HT1080 (cell line): ENCODE data around the gene MPST. TPM values are rescaled to one million over a fixed set of nuclear protein-coding genes. Genes with fewer than 3 reads are reported as not detected.
A peak's percentile ranks its signal among the peaks of the same experiment; 100 is the strongest.
"Not testable (repeated sequence)": the region's sequence is repeated elsewhere in the genome, so short reads cannot be mapped to it uniquely, and the experiment has no call there.

Source experiments
- DNase-seq: peaks from one replicate; pipeline ENCODE4 v3.0.0-alpha.2; 2015; ENCODE audit warnings: low read depth
- polyA plus RNA-seq, 2 experiments: library from polyadenylated mRNA; depleted of rRNA; stranded (reverse); fragments of >200 nt; gene quantifications; 2 replicates each; pipeline ENCODE4 v1.2.3, GENCODE V29; 2015
- total RNA-seq: library from RNA; depleted of rRNA; stranded (reverse); fragments of >200 nt; shearing (Covaris generic); gene quantifications from 2 replicates; pipeline ENCODE4 v1.2.3, GENCODE V29; 2014; rRNA removed

The MPST gene
- 127 and 145 TPM in 2 replicates for total RNA-seq
- 61.3 and 70.5 TPM in 2 replicates for polyA plus RNA-seq (2015; cell fraction: cytosol; rRNA removed)
- 35.9 TPM in 2 replicates for polyA plus RNA-seq (2015; cell fraction: nucleus; rRNA removed)

DNA sequence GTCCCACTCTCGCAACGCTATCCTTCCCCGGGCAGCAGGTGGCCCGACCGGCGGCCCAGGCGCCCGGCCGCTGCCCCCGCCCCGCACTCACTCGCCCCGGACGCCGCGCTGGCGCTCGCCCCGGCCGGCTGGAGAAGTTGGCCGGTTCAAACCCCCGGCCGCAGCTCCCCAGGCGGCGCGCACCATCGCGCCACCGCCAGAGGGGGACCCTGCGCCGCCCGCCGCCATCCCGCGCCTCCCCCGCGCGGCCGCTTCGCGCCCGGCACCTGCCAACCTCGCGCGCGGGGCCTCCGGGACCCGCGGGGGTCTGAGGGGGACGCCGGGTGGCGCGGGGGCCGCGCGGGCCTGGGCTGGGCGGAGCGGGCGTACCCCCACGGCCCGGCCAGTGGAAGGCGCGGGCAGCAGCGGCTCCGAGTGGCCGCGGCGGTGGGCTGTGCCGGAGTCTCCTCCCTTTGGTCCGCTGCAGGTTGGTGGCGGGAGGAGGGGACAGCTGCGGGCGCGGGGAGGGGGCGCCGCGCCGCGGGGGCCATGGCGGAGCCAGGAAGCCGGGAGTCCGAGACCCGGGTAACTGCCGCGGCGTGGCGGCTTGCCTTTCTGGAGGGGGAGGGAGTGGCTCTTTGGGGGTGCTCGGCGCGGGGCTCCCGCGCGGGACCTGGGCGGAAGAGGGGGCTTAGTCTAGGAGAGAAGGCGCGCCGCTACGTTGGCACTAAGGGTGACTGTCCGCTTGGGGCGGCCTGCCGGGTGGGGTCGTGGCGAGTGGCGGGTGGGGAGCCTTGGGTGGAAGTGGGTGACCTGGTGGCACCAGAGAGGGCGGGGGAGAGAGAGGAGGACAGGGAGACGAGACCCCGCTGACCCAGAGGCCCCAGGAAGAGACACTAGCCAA is at the start of gene MPST, which contains the start of gene TST:
Gene MPST (plus strand): TSS at position 434 of the 883 bp plus-strand sequence. CDS start 95 bp downstream, at position 529.
Gene TST (minus strand): TSS at position 139 of the 883 bp plus-strand sequence. CDS start 715 bp downstream, outside the sequence.
- peak; percentile 37 for DNase-seq

DNA sequence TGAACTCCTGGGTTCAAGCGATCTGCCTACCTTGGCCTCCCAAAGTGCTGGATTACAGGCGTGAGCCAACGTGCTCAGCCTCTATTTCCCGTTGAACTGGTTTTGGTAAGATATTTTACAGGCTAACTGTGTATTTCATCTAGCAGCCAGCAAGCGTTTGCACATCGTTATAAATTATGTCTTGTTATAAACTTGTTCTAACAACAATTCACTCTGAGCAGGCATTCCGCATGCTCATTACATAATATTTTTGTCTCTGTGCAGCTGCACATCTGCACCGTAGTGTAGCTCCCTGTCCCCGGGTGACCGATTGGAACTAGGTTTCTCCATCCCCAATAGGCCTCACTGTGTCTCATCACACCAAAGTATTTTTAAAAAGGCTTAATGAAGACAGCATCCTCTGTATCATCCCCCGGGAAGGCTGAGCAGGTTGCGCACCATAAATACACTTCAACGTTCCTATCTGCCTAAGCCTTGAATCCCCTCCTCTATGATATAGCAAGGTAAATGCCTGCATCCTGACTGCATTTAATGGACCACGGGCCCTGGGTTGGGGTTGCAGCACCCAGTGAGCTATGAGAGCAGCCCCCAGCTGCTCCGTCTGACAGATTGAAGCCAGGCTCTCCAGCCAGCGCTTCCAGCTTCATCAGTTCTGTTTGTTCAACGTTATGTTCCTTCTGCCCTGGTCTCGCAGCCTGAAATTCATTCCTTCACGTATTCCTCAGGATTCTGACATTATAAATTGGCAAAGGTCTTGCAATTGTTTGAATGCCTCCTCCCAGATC is 48.0 kb upstream of the MPST start:
- DNase-seq: no peak

DNA sequence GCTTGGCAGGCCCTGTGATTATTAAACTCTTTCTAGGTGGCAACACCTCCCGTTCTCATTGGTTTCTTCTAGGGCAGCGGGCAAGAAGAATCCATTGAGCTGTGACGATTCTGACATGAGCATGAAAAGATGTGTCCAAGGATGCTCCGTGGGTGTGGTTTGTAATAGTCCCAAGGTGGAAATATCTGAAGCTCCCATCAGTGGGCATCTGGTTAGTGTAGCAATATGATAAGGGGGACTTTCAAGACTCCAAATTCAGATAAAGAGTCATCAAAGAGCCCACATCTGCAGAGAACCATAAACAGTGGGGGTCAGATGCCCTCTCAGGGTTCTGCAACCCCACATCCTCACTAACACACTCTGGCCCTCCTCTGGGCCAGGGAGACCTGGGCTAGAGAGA is 42.9 kb upstream of the MPST start:
- DNase-seq: no peak

DNA sequence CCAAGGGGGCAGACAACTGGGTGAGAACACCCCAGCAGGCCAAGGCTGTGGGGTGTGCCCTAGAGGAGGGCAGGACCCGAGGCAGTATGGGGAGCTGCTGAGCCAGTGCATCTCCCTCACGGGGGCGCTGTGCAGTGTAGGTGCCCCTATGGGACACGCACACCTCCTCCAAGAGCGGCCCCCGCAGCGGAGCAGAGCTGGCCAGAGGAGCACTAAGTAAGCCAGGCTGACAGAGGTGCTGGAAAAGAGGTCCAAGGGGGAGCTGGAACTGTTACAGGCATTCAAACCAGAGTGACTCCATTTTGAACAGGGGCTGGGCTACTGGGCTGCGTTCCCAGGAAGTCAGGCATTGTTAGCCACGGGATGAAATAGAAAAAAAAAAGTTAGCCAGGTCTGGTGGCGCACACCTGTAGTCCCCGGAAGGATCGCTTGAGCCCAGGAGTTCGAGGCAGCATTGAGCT is 42.1 kb upstream of the MPST start:
- DNase-seq: no peak

DNA sequence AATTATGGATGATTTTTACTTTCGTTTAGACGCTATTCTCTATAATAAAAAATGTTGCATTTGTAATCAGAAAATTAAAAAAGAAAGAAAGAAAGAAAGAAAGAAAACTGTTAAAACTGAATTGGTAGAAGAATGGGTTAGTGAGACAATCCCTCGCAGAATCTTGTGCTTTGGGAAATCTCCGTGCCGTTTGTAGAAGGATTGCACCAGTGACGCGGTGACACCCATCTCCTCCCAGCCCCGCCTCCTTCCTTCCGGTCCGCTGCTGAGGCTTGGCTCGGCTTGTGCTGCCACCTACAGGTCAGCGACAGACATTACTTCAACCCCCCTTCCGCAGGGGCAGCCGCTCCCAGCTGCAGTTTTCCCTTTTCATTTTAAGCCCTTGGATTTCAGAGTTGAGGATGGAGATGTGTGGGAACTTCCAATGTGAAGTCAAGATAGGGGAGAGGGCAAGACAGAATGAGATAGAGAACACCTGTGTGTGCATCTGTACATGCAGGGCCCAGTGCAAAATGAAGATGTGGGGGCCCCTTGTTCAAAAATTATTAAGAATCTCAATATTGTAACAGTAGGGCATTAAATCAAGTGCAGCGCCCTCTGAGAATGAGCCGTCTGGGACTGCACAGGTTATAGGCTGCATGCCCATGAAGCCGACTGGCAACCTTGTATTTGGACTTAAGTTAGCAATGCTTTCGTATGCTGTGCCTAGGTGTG is 41.4 kb upstream of the MPST start:
- peak; percentile 69 for DNase-seq

GRCh38 chr22:36979016-36979910 is 40.3 kb upstream of the MPST start:
- no peak for DNase-seq

DNA sequence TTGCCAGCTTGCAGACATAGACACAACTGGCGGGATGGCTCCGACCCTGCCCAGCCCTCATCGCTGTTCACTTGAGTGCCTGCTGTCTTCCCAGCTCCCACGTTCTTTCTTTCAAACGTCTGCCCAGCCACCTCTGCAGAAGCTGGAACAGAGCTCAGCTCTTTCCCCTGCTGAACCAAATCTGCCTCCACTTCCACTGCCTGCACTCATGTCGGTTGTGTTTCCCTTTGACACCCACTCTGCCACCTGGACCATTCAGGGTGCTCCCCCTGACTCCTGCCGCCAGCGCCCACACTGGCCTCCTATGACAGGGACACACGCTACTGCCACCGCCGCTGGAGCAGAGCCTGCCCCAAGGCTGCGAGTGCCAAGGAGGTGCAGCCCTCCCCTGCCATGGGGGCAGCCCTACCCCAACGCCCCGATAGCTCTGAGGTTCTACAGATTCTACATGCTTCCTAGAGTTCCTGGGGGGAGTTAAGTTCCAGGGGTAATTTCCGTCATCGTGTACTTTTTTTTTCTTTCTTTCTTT is 38.2 kb upstream of the MPST start:
- no peak for DNase-seq

- no peak for DNase-seq
Measured at GRCh38 chr22:36982136-36982535, 37.4 kb upstream of the MPST start.

DNA sequence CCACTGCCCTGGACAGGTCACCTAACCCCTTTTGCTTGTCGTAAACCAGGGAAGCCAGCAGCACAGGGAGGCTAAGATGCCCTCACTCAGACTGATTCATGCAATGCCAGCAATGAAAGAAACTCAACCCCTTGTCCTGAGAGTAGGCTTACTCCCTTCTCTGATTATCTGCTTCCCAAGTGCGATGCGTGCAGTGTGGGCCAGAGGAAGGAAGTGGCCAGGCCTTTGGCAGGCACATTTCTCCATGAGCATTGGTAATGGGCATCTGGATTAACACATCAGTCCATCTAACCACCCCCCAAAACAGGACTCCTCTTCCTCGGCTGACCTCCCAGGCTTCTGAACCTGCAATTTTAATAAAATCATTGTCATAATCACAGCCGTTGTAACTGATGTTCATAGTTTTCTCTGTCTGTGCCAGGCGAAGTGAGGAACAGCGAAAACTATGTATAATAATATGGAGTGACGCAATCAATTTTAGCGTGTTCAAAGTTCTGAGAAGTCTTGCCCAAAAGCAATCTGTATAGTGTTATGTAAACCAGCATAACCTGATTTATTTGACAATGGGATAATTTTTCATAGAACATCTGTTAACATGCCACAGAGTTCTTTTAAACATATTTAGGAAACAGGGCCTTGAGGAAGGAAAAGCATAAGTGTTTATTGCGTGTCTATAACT is 34.2 kb upstream of the MPST start:
- DNase-seq: no peak

GRCh38 chr22:36986242-36986821 is 33.2 kb upstream of the MPST start:
- peak; percentile 24 for DNase-seq

DNA sequence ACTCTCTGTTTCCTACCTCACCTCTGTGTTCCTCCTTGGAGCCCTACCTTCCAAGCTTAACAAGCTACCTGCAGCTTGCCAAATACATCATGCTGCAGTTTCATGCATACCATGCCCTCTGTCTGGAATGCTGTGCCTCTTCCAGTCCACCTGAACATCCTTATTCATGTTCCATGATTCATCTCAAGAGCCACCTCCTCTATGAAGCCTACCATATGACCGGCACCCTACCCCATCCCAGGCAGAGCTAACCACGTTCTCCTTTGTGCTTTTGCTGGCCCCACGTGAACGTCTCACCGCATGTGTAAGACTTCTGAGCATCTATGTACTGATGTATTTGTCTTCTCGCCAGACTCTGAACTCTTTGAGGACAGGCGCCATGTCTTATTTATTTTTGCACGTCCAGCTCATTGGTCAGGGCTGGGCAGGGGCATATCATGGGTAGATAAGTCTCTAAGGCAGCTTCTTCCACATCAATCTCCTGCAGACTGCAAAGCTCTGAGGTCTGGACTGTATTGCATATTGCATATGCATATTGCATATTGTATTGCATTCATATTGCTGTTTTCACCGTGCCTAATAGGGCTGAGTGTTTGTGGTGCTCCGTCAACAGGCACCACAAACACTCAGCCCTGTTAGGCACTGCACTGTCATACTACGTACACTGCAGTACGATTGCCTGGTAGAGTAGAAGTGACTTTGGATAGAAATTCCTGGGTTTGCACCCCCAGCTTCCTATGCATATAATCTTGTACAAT is 31.3 kb upstream of the MPST start:
- DNase-seq: no peak

DNA sequence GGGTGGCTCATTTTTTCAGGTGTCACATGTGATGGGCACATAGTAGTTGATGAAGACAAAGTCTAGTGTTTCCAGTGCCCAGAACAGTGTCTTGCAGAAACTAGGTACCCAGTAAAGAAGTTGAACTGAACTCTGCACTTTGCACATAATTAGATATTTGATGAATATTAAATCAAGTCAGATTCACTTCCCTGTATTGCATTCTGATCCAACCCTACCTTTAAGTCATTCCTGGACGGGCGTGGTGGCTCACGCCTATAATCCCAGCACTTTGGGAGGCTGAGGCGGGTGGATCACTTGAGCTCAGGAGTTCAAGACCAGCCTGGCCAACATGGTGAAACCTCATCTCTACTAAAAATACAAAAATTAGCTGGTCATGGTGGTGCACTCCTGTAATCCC is 30.5 kb upstream of the MPST start:
- not testable (repeated sequence) for DNase-seq

- no peak for DNase-seq
Measured at GRCh38 chr22:36990457-36990856, 29.1 kb upstream of the MPST start.

- DNase-seq: peak; percentile 25
Measured at GRCh38 chr22:36991206-36991605, 28.3 kb upstream of the MPST start.

DNA sequence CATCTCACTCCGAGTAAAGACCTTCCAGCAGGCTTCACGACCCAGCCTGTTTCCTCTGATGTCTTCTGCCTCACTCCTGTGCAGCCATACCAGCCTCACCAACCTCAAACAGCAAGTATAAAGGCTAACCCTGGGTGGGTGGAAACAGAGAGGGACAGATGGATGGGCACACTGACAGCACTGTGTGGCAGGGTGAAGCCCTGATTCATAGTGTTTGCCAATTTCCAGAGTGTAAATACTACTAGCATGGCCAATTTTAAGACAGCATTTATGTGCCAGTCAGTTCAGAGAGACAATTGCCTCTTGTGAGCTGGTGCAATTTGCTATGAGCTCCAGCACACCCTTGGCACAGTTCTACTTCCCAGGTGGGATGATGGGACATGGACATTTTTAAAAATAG is 21.8 kb upstream of the MPST start:
- DNase-seq: no peak

GRCh38 chr22:36998620-36999351 is 20.8 kb upstream of the MPST start:
- peak; percentile 70 for DNase-seq

DNA sequence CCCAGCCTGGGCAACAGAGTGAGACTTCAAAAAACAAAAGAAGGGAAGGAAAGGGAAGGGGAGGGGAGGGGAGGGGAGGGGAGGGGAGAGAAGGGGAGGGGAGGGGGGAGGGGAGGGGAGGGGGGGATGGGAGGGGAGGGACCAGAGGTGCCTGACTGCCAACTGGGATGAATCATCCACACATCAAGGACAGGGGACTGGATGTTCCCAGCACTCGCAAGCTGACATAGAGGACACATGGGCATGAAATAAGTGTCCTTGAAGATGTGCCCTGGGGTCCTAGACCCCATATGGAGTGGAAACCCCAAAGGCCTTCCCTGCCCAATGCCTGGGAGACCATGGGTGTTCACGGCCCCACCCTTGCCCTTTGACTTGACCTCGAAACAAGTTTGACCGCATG is 20.1 kb upstream of the MPST start:
- no peak for DNase-seq
